GM12878 (cell line): Measurements from ENCODE around the gene SSR1.
A peak's percentile ranks its signal among the peaks of the same experiment; 100 is the strongest.

Experiments
- CREM ChIP-seq: IDR thresholded peaks from 2 replicates; pipeline ENCODE4 v1.6.1; 2014; ENCODE audit warnings: antibody characterized with exemption, low read depth
- CTCF ChIP-seq, 3 experiments: IDR thresholded peaks in 2 of 3; conservative IDR thresholded peaks in 1 of 3; 2 replicates each; pipeline ENCODE4 v1.5.1; 2011; ENCODE audit warnings: low read depth in 3 of 3, low read length in 3 of 3, mild to moderate bottlenecking in 3 of 3, control low read depth in 2 of 3, moderate library complexity in 2 of 3, inconsistent platforms in 1 of 3, mixed read lengths in 1 of 3; ENCODE audit not compliant: control insufficient read depth in 2 of 3, insufficient read depth in 1 of 3; ENCODE audit errors: extremely low read depth in 1 of 3
- EZH2 ChIP-seq: IDR thresholded peaks from 2 replicates; pipeline ENCODE4 v1.6.1; 2012; ENCODE audit warnings: low read depth, mild to moderate bottlenecking, control low read depth, inconsistent platforms, low read length, borderline replicate concordance; ENCODE audit not compliant: control insufficient read depth
- NBN ChIP-seq: fragments of 450-650 bp; IDR thresholded peaks from 2 replicates; pipeline ENCODE4 v1.6.1; 2016
- NRF1 ChIP-seq: conservative IDR thresholded peaks from 2 replicates; pipeline ENCODE4 v1.6.1; 2011; ENCODE audit warnings: mild to moderate bottlenecking, low read depth, low read length, improper control_type of control experiment
- PAX8 ChIP-seq: fragments of 450-650 bp; IDR thresholded peaks from 2 replicates; pipeline ENCODE4 v1.6.1; 2017; ENCODE audit warnings: mild to moderate bottlenecking, moderate library complexity
- POLR2A ChIP-seq: IDR thresholded peaks from 2 replicates; pipeline ENCODE4 v1.6.1; 2011; ENCODE audit warnings: low read depth, mild to moderate bottlenecking, low read length
- POU2F2 ChIP-seq: IDR thresholded peaks from 3 replicates; pipeline ENCODE4 v1.6.1; 2011; ENCODE audit warnings: low read depth, mild to moderate bottlenecking, low read length, borderline replicate concordance
- RCOR1 ChIP-seq: conservative IDR thresholded peaks from 2 replicates; pipeline ENCODE4 v1.6.1; 2012; ENCODE audit warnings: low read depth, low read length, improper control_type of control experiment
- REST ChIP-seq: IDR thresholded peaks from 2 replicates; pipeline ENCODE4 v1.6.1; 2012; ENCODE audit warnings: mild to moderate bottlenecking, low read depth, low read length
- RUNX3 ChIP-seq: IDR thresholded peaks from 2 replicates; pipeline ENCODE4 v1.6.1; 2012; ENCODE audit warnings: low read length, inconsistent platforms
- USF2 ChIP-seq: IDR thresholded peaks from 2 replicates; pipeline ENCODE4 v1.6.1; 2011; ENCODE audit warnings: low read depth, low read length, improper control_type of control experiment, borderline replicate concordance
- ZNF24 ChIP-seq: fragments of 450-650 bp; IDR thresholded peaks from 2 replicates; pipeline ENCODE4 v1.6.1; 2017; ENCODE audit warnings: antibody characterized with exemption, mild to moderate bottlenecking

GRCh38 chr6:7313505-7314165 lies 636 bp upstream of the SSR1 start:
- TF ChIP-seq ZNF24 (no peak), POU2F2 (no peak), CTCF (IDR thresholded peaks at IDR 0.05 in 2 of 3, conservative IDR thresholded peaks at IDR 0.05 in 1 of 3; ENCODE audit: control insufficient read depth in 2 of 3, extremely low read depth in 1 of 3, insufficient read depth in 1 of 3, low read depth in 3 of 3, low read length in 3 of 3) (no peak), USF2 (no peak), NBN (no peak), POLR2A (no peak), PAX8 (peak; percentile 47; the same call in 1 of the 2 replicates), REST (no peak), EZH2 (no peak), RCOR1 (no peak), NRF1 (no peak), CREM (no peak), RUNX3 (no peak)
